K562 (cell line): ENCODE data around the gene DHRS3. TPM values are rescaled to one million over a fixed set of nuclear protein-coding genes. Genes with fewer than 3 reads are reported as not detected.

ENCODE experiments used
- COPS2 ChIP-seq: fragments of 450-650 bp; conservative IDR thresholded peaks from 2 replicates; pipeline ENCODE4 v1.6.1; 2016; ENCODE audit warnings: mild to moderate bottlenecking, moderate library complexity
- FIP1L1 ChIP-seq: fragments of 200-400 bp; formaldehyde crosslinking; IDR thresholded peaks from 2 replicates; pipeline ENCODE4 v1.6.1; 2018; ENCODE audit warnings: mild to moderate bottlenecking, low read depth, low read length; ENCODE audit not compliant: poor library complexity, severe bottlenecking
- JUND ChIP-seq, 2 experiments: IDR thresholded peaks; 2 replicates in 1 of 2; 3 replicates in 1 of 2; pipeline ENCODE4 v1.6.1; 2011; ENCODE audit warnings: borderline replicate concordance in 2 of 2, low read depth in 2 of 2, low read length in 2 of 2, improper control_type of control experiment in 1 of 2, missing biosample characterization in 1 of 2, missing genetic modification characterization in 1 of 2, missing genetic modification reagents in 1 of 2
- POLR2AphosphoS5 ChIP-seq: IDR thresholded peaks from 2 replicates; pipeline ENCODE4 v1.6.1; 2011; ENCODE audit warnings: mild to moderate bottlenecking, low read depth, low read length, moderate library complexity; ENCODE audit not compliant: control insufficient read depth, insufficient read depth
- POLR2G ChIP-seq: fragments of 200-400 bp; formaldehyde crosslinking; IDR thresholded peaks from 2 replicates; pipeline ENCODE4 v1.6.1; 2017; ENCODE audit warnings: low read depth, mild to moderate bottlenecking, antibody characterized with exemption, low read length, moderate library complexity
- SETDB1 ChIP-seq: IDR thresholded peaks from one replicate; pipeline ENCODE4 v1.6.1; 2012; ENCODE audit warnings: low read length, control low read depth, inconsistent platforms
- SRF ChIP-seq, 2 experiments: fragments of 250-450, 450-650 bp in 1 of 2; sonication (Bioruptor Pico) in 1 of 2; sonication (generic) in 1 of 2; formaldehyde crosslinking; IDR thresholded peaks; 2 replicates each; pipeline versions ENCODE4 v1.5.0 to v1.5.1; 2020 to 2022; ENCODE audit warnings: mild to moderate bottlenecking in 1 of 2, missing genetic modification reagents in 1 of 2
- TGIF2 ChIP-seq: sonication (generic); formaldehyde crosslinking; IDR thresholded peaks from 2 replicates; pipeline ENCODE4 v1.8.1; 2022; ENCODE audit warnings: mild to moderate bottlenecking, missing genetic modification reagents, moderate library complexity
- ZKSCAN8 ChIP-seq: fragments of 200-800 bp; sonication (Bioruptor generic); IDR thresholded peaks from 2 replicates; pipeline ENCODE4 v1.6.1; 2016; ENCODE audit warnings: missing genetic modification characterization, missing compliant biosample characterization
- ZNF175 ChIP-seq: fragments of 200-800 bp; sonication (Bioruptor generic); IDR thresholded peaks from 2 replicates; pipeline ENCODE4 v1.6.1; 2016; ENCODE audit warnings: low read depth, mild to moderate bottlenecking, missing genetic modification characterization, missing compliant biosample characterization
- ZNF224 ChIP-seq: sonication (generic); formaldehyde crosslinking; IDR thresholded peaks from 2 replicates; pipeline ENCODE4 v1.8.0; 2022; ENCODE audit warnings: mild to moderate bottlenecking, missing genetic modification reagents
- ZNF408 ChIP-seq: fragments of 250-450 bp; sonication (Bioruptor Pico); IDR thresholded peaks from 2 replicates; pipeline ENCODE4 v1.4.0; 2020; ENCODE audit warnings: low read depth, mild to moderate bottlenecking, moderate library complexity
- ZNF778 ChIP-seq: fragments of 450-650 bp; formaldehyde crosslinking; IDR thresholded peaks from 2 replicates; pipeline ENCODE4 v1.4.0; 2020; ENCODE audit warnings: mild to moderate bottlenecking, moderate library complexity
- polyA plus RNA-seq, 8 experiments: library from polyadenylated mRNA; depleted of rRNA in 4 of 8; stranded (reverse) in 5 of 8; unstranded in 3 of 8; fragments of >200 nt; fragmentation: Nextera tagmentation in 2 of 8; fragmentation: Illumina TruSeq in 1 of 8; extraction: Ambion mirVana in 2 of 8; extraction: Trizol in 1 of 8; gene quantifications; 2 replicates each; pipeline versions ENCODE4 v1.2.1 to v1.2.3, GENCODE V29; 2011 to 2014; ENCODE audit warnings: inconsistent platforms in 1 of 8, missing spikeins in 1 of 8
- total RNA-seq, 7 experiments: library from RNA; depleted of rRNA in 6 of 7; stranded (reverse); fragments of >200 nt in 6 of 7; fragmentation: Illumina TruSeq in 2 of 7; extraction: Trizol in 2 of 7; gene quantifications; 2 replicates each; pipeline versions ENCODE4 v1.2.1 to v1.2.3, GENCODE V29; 2011 to 2021; ENCODE audit warnings: low replicate concordance in 1 of 7
- TF ChIP-seq, protein P1 (sequence below): fragments of 150-350 bp; conservative IDR thresholded peaks from 2 replicates; pipeline ENCODE4 v1.6.1; 2014; ENCODE audit warnings: low read length
- TF ChIP-seq, protein P2 (sequence below): sonication (generic); formaldehyde crosslinking; IDR thresholded peaks from 2 replicates; pipeline ENCODE4 v1.8.0; 2022; ENCODE audit warnings: missing genetic modification reagents, mild to moderate bottlenecking, moderate library complexity, borderline replicate concordance
- TF ChIP-seq, protein P3 (sequence below): sonication (generic); formaldehyde crosslinking; IDR thresholded peaks from 2 replicates; pipeline ENCODE4 v1.9.0; 2022; ENCODE audit warnings: mild to moderate bottlenecking, missing genetic modification reagents
- TF ChIP-seq, protein P4 (sequence below): sonication (generic); formaldehyde crosslinking; IDR thresholded peaks from 2 replicates; pipeline ENCODE4 v1.8.0; 2022; ENCODE audit warnings: mild to moderate bottlenecking, missing genetic modification reagents

Gene DHRS3
- total and polyA plus RNA-seq, 9 of the 15 experiments (the other 6 are each of a cell fraction or from before 2014, with no cell fraction given): 21.0 to 116 (median 58.7) TPM

DNA sequence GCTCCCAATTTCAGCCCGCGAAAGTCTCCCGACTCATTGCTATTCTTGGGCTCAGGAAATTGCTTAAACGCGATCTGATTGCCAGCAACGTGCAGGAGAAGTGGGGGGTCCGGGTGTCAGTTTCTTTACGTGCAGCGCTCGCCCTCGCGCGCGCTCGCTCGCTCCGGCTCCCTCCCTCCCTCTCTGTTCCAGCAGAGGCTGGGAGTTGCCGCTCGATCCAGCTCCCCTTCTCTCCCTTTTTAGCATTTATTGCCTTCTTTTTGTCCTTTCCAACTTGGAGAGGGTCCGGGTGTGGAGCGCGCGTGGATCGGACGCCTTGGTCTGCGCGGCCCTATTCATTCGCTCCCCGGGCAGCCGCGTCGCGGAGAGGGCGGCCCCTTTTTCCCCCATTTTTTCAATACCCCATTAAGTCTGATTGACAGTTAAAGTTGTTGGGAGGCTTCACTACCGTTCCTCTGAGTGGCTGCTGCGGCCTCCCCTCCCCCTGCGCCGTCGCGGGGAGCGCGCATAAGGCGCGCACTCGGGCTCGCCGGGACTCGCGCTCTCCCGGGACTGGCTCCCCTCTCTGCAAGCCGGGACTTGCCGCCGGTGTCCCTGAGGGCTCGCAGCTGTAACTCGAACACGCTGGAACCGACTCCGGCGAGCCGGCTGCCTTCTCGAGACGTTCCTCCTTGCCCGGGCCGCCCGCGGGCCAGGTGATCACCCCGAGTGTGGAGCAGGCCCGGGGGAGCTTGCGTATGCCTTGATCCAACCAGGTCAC is at the start of gene DHRS3 (continued):
- no peak for TF ChIP-seq ZNF224 (CRISPR knock-in tag)
- no peak for TF ChIP-seq COPS2
- TF ChIP-seq SETDB1: no peak
- no peak for TF ChIP-seq ZNF175 (CRISPR knock-in tag)
- TF ChIP-seq, protein P1, sequence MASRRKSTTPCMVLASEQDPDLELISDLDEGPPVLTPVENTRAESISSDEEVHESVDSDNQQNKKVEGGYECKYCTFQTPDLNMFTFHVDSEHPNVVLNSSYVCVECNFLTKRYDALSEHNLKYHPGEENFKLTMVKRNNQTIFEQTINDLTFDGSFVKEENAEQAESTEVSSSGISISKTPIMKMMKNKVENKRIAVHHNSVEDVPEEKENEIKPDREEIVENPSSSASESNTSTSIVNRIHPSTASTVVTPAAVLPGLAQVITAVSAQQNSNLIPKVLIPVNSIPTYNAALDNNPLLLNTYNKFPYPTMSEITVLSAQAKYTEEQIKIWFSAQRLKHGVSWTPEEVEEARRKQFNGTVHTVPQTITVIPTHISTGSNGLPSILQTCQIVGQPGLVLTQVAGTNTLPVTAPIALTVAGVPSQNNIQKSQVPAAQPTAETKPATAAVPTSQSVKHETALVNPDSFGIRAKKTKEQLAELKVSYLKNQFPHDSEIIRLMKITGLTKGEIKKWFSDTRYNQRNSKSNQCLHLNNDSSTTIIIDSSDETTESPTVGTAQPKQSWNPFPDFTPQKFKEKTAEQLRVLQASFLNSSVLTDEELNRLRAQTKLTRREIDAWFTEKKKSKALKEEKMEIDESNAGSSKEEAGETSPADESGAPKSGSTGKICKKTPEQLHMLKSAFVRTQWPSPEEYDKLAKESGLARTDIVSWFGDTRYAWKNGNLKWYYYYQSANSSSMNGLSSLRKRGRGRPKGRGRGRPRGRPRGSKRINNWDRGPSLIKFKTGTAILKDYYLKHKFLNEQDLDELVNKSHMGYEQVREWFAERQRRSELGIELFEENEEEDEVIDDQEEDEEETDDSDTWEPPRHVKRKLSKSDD: no peak
- TF ChIP-seq POLR2AphosphoS5: peak; percentile 41; the same call in 1 of the 2 replicates
- TF ChIP-seq ZNF778 (CRISPR knock-in tag): no peak
- TF ChIP-seq, protein P2, sequence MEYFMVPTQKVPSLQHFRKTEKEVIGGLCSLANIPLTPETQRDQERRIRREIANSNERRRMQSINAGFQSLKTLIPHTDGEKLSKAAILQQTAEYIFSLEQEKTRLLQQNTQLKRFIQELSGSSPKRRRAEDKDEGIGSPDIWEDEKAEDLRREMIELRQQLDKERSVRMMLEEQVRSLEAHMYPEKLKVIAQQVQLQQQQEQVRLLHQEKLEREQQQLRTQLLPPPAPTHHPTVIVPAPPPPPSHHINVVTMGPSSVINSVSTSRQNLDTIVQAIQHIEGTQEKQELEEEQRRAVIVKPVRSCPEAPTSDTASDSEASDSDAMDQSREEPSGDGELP: peak; percentile 87
- TF ChIP-seq, protein P3, sequence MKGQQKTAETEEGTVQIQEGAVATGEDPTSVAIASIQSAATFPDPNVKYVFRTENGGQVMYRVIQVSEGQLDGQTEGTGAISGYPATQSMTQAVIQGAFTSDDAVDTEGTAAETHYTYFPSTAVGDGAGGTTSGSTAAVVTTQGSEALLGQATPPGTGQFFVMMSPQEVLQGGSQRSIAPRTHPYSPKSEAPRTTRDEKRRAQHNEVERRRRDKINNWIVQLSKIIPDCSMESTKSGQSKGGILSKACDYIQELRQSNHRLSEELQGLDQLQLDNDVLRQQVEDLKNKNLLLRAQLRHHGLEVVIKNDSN: no peak
- no peak for TF ChIP-seq ZNF408 (CRISPR knock-in tag)
- TF ChIP-seq FIP1L1: peak; percentile 77
- no peak for TF ChIP-seq ZKSCAN8 (CRISPR knock-in tag)
- TF ChIP-seq, protein P4, sequence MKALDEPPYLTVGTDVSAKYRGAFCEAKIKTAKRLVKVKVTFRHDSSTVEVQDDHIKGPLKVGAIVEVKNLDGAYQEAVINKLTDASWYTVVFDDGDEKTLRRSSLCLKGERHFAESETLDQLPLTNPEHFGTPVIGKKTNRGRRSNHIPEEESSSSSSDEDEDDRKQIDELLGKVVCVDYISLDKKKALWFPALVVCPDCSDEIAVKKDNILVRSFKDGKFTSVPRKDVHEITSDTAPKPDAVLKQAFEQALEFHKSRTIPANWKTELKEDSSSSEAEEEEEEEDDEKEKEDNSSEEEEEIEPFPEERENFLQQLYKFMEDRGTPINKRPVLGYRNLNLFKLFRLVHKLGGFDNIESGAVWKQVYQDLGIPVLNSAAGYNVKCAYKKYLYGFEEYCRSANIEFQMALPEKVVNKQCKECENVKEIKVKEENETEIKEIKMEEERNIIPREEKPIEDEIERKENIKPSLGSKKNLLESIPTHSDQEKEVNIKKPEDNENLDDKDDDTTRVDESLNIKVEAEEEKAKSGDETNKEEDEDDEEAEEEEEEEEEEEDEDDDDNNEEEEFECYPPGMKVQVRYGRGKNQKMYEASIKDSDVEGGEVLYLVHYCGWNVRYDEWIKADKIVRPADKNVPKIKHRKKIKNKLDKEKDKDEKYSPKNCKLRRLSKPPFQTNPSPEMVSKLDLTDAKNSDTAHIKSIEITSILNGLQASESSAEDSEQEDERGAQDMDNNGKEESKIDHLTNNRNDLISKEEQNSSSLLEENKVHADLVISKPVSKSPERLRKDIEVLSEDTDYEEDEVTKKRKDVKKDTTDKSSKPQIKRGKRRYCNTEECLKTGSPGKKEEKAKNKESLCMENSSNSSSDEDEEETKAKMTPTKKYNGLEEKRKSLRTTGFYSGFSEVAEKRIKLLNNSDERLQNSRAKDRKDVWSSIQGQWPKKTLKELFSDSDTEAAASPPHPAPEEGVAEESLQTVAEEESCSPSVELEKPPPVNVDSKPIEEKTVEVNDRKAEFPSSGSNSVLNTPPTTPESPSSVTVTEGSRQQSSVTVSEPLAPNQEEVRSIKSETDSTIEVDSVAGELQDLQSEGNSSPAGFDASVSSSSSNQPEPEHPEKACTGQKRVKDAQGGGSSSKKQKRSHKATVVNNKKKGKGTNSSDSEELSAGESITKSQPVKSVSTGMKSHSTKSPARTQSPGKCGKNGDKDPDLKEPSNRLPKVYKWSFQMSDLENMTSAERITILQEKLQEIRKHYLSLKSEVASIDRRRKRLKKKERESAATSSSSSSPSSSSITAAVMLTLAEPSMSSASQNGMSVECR (CRISPR knock-in tag): no peak; the same call in 1 of the 2 replicates
- TF ChIP-seq SRF (CRISPR knock-in tag; IDR thresholded peaks at IDR 0.05): peak in 1 of 2 experiments; percentile 41; a peak in 2 of 4 replicates
- peak; percentile 90 for TF ChIP-seq POLR2G
- peak; percentile 43; the same call in 1 of the 2 replicates for TF ChIP-seq JUND (IDR thresholded peaks at IDR 0.05; ENCODE audit: borderline replicate concordance, low read depth, low read length)
- TF ChIP-seq JUND (tag; IDR thresholded peaks at IDR 0.05; ENCODE audit: borderline replicate concordance, low read depth, low read length): no peak; the same call in 2 of the 3 replicates
- no peak for TF ChIP-seq TGIF2
